ENCODE measurements around the gene TPST1. TPM values are rescaled to one million over a fixed set of nuclear protein-coding genes. Genes with fewer than 3 reads are reported as not detected.
"Not testable (repeated sequence)": the region's sequence is repeated elsewhere in the genome, so short reads cannot be mapped to it uniquely, and the experiment has no call there.

The TPST1 gene
- total RNA-seq: 1 to 10 TPM; 1.6 to 4.4 TPM

GRCh38 chr7:66204822-66205740 is at the start of gene TPST1:
Gene TPST1, plus strand, starts transcription at chr7:66205334. Its CDS starts 35,092 bp downstream, at chr7:66240426.
- ATAC-seq: peak; percentile 94 to 98
- Mint-ChIP-seq H3K27ac (peak within 1 kb of the TSS; percentile 73 to 89), H3K36me3 (peaks cover 6 to 7% of the 10 kb centered on the region in 2 donors), H3K9me3 (peaks cover 0 to 3% of the 10 kb centered on the region in 2 donors)
- DNase-seq (ENCODE audit: low spot score in 2 of 2): peak; percentile 82 to 85

- peaks cover 22 to 49% of the 10 kb centered on the region in 2 donors for H3K36me3 Mint-ChIP-seq
- not testable (repeated sequence) for H3K27ac Mint-ChIP-seq; DNase-seq (ENCODE audit: low spot score in 2 of 2); ATAC-seq; H3K9me3 Mint-ChIP-seq
Measured at GRCh38 chr7:66156035-66156434, 49.1 kb upstream of the TPST1 start.

DNA sequence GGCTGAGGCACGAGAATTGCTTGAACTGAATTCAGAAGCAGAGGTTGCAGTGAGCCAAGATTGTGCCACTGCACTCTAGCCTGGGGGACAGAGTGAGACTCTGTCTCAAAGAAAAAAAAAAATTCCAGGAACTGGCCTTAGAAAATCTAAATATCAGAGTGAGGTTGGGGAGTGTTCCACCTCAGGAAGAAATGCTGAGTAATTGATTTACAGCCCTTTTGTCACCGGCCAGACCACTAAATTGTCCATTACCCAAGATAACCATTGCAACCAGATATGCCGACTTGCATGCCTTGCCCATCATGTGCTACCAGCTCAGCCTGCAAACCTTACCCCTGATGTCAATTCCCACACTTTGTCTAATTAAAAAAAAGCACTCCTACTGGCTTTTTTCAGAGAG is 48.1 kb upstream of the TPST1 start:
- Mint-ChIP-seq H3K9me3 (peaks cover 0 to 6% of the 10 kb centered on the region in 2 donors), H3K27ac (no peak overlapping the region), H3K36me3 (peaks cover 19 to 45% of the 10 kb centered on the region in 2 donors)
- no peak for DNase-seq (ENCODE audit: low spot score in 2 of 2)
- no peak for ATAC-seq

DNA sequence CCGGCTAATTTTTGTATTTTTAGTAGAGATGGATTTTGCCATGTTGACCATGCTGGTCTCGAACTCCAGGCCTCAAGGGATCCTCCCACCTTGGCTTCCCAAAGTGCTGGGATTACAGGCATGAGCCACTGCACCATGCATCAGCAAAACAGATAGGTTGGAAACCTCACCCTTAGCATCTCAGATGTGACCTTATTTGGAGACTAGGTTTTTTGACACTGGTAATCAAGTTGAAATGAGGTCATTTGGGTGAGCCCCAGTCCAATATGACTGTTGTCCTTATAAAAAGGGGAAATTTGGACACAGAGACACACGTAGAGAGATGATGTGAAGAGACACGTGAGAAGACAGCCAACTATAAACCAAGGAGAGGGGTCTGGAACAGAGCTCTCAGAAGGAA is 42.5 kb upstream of the TPST1 start:
- DNase-seq (ENCODE audit: low spot score in 2 of 2): no peak
- no peak overlapping the region for H3K27ac Mint-ChIP-seq
- H3K9me3 Mint-ChIP-seq: peaks cover 0 to 6% of the 10 kb centered on the region in 2 donors
- ATAC-seq: no peak
- peaks cover 10 to 16% of the 10 kb centered on the region in 2 donors for H3K36me3 Mint-ChIP-seq

GRCh38 chr7:66163186-66163610 is 41.9 kb upstream of the TPST1 start:
- DNase-seq (ENCODE audit: low spot score in 2 of 2) (no peak), ATAC-seq (no peak)
- no peak overlapping the region for H3K27ac Mint-ChIP-seq
- peaks cover 0 to 3% of the 10 kb centered on the region in 2 donors for H3K9me3 Mint-ChIP-seq
- peaks cover 5 to 11% of the 10 kb centered on the region in 2 donors for H3K36me3 Mint-ChIP-seq

GRCh38 chr7:66164356-66164755 is 40.8 kb upstream of the TPST1 start:
- ATAC-seq: no peak

GRCh38 chr7:66167773-66168387 is 37.3 kb upstream of the TPST1 start:
- no peak for DNase-seq (ENCODE audit: low spot score in 2 of 2)
- Mint-ChIP-seq H3K36me3 (no peaks in the 10 kb centered on the region), H3K9me3 (no peaks in the 10 kb centered on the region), H3K27ac (no peak overlapping the region)
- no peak for ATAC-seq

More at GRCh38 chr7:66164356-66164755, 40.8 kb upstream of the TPST1 start:
- Mint-ChIP-seq H3K36me3 (no peaks in the 10 kb centered on the region), H3K9me3 (no peaks in the 10 kb centered on the region), H3K27ac (no peak overlapping the region)
- DNase-seq (ENCODE audit: low spot score in 2 of 2): no peak

- no peaks in the 10 kb centered on the region for H3K36me3 Mint-ChIP-seq
- no peaks in the 10 kb centered on the region for H3K9me3 Mint-ChIP-seq
- no peak for DNase-seq (ENCODE audit: low spot score in 2 of 2)
- no peak for ATAC-seq
- no peak overlapping the region for H3K27ac Mint-ChIP-seq
Measured at GRCh38 chr7:66169616-66170015, 35.5 kb upstream of the TPST1 start.

- no peaks in the 10 kb centered on the region for H3K36me3 Mint-ChIP-seq
- no peak overlapping the region for H3K27ac Mint-ChIP-seq
- H3K9me3 Mint-ChIP-seq: no peaks in the 10 kb centered on the region
- ATAC-seq: no peak
- no peak for DNase-seq (ENCODE audit: low spot score in 2 of 2)
Measured at GRCh38 chr7:66170309-66171231, 34.6 kb upstream of the TPST1 start.

- H3K9me3 Mint-ChIP-seq; H3K27ac Mint-ChIP-seq; DNase-seq (ENCODE audit: low spot score in 2 of 2); H3K36me3 Mint-ChIP-seq: not testable (repeated sequence)
- peak in 1 of 2 donors; percentile 65 for ATAC-seq
Measured at GRCh38 chr7:66172536-66173401, 32.4 kb upstream of the TPST1 start.

- no peak for DNase-seq (ENCODE audit: low spot score in 2 of 2)
- Mint-ChIP-seq H3K36me3 (no peaks in the 10 kb centered on the region), H3K27ac (no peak overlapping the region), H3K9me3 (no peaks in the 10 kb centered on the region)
- ATAC-seq: no peak
Measured at GRCh38 chr7:66173856-66174255, 31.3 kb upstream of the TPST1 start.

- H3K27ac Mint-ChIP-seq; H3K36me3 Mint-ChIP-seq; H3K9me3 Mint-ChIP-seq; DNase-seq (ENCODE audit: low spot score in 2 of 2); ATAC-seq: not testable (repeated sequence)
Measured at GRCh38 chr7:66175006-66175405, 30.1 kb upstream of the TPST1 start.

DNA sequence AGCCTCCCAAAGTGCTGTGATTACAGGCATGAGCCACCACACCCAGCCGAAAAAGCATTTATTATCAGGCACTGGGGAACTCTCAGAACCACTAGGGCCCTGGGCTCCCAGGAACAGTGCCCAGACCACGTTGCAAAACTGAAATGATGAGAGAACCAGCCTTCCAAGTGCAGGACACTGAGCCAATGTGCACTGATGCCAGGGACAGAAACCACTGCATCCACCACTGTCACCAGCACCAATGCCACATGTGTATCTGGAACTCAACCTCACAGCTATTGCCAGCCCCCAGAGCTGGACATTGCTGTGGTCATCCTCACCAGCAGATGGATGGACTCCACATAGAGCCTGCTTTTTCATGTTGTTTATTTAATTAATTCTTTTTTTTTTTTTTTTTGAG is 28.2 kb upstream of the TPST1 start:
- Mint-ChIP-seq H3K36me3 (no peaks in the 10 kb centered on the region), H3K9me3 (no peaks in the 10 kb centered on the region), H3K27ac (no peak overlapping the region)
- DNase-seq (ENCODE audit: low spot score in 2 of 2) (no peak), ATAC-seq (no peak)

DNA sequence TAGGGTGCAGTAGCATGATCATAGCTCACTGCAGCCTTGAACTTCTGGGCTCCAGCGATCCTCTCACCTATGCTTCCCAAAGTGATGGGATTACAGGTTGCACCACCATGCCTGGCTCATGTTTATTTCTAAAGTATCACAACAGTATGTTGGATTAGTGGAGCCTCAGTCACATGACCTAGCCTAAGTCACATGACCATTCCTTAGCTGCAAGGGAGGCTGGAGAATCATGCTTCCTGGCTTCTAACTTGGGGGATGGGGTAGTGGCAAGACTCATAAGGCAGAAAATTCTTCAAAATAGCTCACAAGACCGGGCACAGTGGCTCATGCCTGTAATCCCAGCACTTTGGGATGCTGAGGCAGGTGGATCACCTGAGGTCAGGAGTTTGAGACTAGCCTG is 26.9 kb upstream of the TPST1 start:
- H3K27ac Mint-ChIP-seq: no peak overlapping the region
- no peak for ATAC-seq
- no peak for DNase-seq (ENCODE audit: low spot score in 2 of 2)
- no peaks in the 10 kb centered on the region for H3K36me3 Mint-ChIP-seq
- no peaks in the 10 kb centered on the region for H3K9me3 Mint-ChIP-seq

DNA sequence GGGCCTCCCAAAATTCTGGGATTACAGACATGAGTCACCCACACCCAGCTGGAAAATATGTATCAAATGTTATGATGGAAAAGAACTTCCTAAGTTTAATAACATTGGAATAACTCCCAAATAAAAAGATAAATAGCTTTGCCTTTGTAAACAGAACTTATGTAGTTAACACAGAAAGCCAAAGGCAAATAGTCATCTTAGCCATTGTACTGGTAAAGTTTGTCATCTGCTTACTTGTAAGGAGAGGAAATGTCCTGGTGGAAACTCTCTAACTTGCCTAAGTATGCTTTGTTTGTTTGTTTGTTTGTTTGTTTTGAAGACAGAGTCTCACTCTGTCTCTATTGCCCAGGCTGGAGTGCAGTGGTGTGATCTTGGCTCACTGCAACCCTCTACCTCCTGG is 23.8 kb upstream of the TPST1 start:
- no peak for DNase-seq (ENCODE audit: low spot score in 2 of 2)
- H3K9me3 Mint-ChIP-seq: peaks cover 0 to 4% of the 10 kb centered on the region in 2 donors
- ATAC-seq: no peak
- H3K27ac Mint-ChIP-seq: no peak overlapping the region
- H3K36me3 Mint-ChIP-seq: peaks cover 0 to 4% of the 10 kb centered on the region in 2 donors

DNA sequence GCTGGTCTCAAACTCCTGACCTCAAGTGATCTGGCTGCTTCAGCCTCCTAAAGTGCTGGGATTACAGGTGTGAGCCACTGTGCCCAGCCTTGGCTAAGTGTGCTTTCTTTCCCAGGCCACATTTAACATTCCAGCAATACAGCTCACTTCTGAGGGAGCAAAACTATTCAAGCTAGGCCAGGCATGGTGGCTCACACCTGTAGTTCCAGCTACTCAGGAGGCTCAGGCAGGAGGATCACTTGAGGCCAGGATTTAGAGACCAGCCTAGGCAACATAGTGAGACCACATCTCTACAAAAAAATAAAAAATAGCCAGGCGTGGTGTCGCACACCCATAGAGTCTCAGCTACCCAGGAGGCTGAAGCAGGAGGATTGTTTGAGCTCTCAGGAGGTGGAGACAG is 23.3 kb upstream of the TPST1 start:
- ATAC-seq: no peak
- DNase-seq (ENCODE audit: low spot score in 2 of 2): no peak
- Mint-ChIP-seq H3K36me3 (peaks cover 0 to 4% of the 10 kb centered on the region in 2 donors), H3K27ac (no peak overlapping the region), H3K9me3 (peaks cover 0 to 4% of the 10 kb centered on the region in 2 donors)

All from activated naive CD4-positive, alpha-beta T cell treated with anti-CD3 and anti-CD28 coated beads, Interleukin-2, amount 50 U/mL, for 72 hours (primary cell).